NCI-H82 treated with DMSO at 0.1 percent for 48 hours (cell line): Measurements from ENCODE around the gene CCL14.
"Not testable (repeated sequence)": the region's sequence is repeated elsewhere in the genome, so short reads cannot be mapped to it uniquely, and the experiment has no call there.

Source experiments
- DNase-seq: peaks from one replicate; lab custom pipeline; 2025; ENCODE audit not compliant: unreplicated experiment; lab: John Stamatoyannopoulos, UW

The CCL14 gene

DNA sequence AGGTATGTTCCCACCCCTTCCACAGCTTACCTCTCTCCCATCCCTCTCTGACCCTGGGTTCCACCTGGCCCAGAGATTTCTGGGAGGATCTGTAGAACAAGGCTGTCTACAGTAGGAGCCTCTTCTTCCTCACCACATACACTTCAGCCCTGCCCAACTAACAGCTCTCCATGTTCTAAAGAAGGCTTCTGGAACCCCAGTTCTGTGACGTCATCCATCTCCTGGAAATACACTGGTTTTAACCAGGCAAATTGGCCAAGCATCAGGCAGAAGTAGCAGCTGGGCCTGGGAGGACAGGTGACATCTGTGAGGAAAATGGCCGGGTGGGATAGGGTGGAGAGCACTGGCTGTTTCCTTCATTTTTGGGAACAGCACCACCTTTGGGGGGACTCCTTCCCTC, 43.0 kb downstream of the CCL14 start, which contains the start of gene LYZL6:
Gene LYZL6, minus strand, starts transcription at position 177 of the 400 bp plus-strand sequence. CDS start 4,357 bp downstream, outside the sequence.
- DNase-seq = no peak

DNA sequence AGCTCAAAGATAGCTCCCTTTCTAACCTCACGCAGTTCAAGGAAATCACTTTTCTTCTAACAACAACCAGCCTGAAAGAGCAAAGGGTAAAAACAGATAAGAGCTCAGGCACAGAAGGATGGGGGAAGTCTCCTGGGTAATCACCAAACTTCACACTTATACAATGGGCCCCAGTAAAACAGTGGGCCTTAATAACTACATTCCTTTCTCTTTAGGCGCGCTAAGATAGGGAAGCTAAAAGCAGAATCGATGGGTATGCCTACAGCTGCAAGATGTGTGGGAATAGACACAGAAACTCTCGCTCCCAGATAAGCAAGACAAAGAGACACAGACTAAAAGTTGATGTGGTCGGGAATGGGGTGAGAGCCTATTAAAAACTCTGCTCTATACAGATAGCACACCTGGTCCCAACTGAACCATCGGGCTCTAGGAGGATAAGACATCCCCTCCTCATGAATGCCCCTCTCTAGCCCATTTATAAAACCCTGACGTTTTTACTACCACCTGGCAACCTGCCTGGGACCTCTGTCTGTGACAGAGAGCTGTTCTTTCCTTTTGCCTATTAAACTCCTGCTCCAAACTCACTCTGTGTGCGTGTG, 43.8 kb downstream of the CCL14 start:
- no peak for DNase-seq

DNA sequence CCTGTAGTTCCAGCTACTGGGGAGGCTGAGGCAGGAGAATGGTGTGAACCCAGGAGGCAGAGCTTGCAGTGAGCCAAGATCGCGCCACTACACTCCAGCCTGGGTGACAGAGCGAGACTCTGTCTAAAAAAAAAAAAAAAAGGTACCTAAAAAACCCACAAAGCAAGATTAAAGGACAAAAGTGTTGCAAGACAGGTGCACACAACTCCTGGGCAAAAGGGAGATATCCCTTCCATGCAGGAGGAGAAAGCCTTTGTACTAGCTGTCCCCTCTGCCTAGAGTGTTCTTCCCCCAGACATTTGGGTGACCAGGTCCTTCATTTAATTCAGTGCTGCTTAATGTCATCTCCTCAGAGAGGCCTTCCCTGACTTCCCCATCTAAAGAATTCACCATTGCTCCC, 48.0 kb downstream of the CCL14 start:
- not testable (repeated sequence) for DNase-seq

DNA sequence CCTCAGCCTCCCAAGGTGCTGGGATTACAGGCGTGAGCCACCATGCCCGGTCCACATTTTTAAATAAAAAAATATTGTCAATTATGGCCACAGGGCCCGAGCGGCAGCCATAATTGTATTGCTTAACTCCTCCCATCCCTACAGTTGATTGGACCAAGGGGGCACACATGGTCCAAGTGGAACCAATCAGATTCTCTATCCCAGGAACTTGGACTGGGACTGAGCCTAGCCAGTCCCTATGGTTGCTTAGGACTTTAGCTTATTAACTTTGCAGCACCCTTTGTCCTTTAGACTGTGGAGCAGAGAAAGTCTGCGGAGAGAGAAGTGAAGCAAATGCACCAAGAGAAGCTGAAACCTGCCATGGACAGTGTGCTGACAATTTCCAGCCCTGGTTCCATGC, 50.5 kb downstream of the CCL14 start:
- no peak for DNase-seq

DNA sequence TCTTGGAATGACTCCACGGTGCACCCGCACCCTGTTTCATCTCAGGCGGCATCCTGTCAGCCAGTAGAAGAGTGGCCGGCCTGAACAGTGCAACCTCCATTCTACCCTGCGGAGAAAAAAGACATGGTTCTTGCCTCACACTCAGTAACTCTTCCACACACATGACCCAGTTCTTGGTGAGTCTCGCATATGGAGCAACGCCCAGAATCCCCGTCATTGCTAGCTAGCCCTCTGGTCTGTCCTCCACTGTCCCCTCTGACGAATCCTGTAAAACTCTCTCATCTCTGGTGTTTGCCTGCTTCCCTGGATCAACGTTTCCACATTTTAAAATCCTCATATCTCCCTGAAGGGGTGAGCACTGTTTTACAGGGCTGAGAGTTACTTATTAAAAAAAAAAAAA, 51.8 kb downstream of the CCL14 start:
- DNase-seq = no peak
